MCF 10A (cell line): ENCODE measurements around the gene ZFX. TPM values are rescaled to one million over a fixed set of nuclear protein-coding genes. Genes with fewer than 3 reads are reported as not detected.

Experiments
- BruUV-seq: library from RNA; stranded (reverse); fragments of 400-500 nt; replicated peaks from 2 replicates; lab custom pipeline; 2021; lab: Mats Ljungman, UMichigan
- CTCF ChIA-PET: fragments of 300-600 bp; sonication (Branson Sonifier 250); formaldehyde crosslinking; extraction: SDS; loops from one replicate; lab custom pipeline; 2021; ENCODE audit warnings: antibody characterized with exemption, inconsistent platforms; lab: Yijun Ruan, JAX
- POLR2A ChIA-PET: fragments of 300-600, 350-650 bp; sonication (Branson Sonifier 250); formaldehyde crosslinking; extraction: SDS; loops from one replicate; lab custom pipeline; 2020; ENCODE audit warnings: antibody characterized with exemption, inconsistent platforms; lab: Yijun Ruan, JAX
- DNase-seq: peaks from one replicate; pipeline ENCODE4 v3.0.0-alpha.2; 2018; ENCODE audit not compliant: unreplicated experiment
- H3K27ac Mint-ChIP-seq: one replicate; pipeline ENCODE4 v1.8.0; 2022; ENCODE audit warnings: mild to moderate bottlenecking, low read depth, mixed read lengths; ENCODE audit not compliant: unreplicated experiment
- H3K27me3 Mint-ChIP-seq: one replicate; pipeline ENCODE4 v1.8.0; 2022; ENCODE audit warnings: mixed read lengths; ENCODE audit not compliant: insufficient read depth, unreplicated experiment
- H3K36me3 Mint-ChIP-seq: one replicate; pipeline ENCODE4 v1.8.0; 2022; ENCODE audit warnings: mild to moderate bottlenecking, moderate library complexity, mixed read lengths; ENCODE audit not compliant: insufficient read depth, unreplicated experiment
- H3K4me1 Mint-ChIP-seq: one replicate; pipeline ENCODE4 v1.8.0; 2022; ENCODE audit warnings: mixed read lengths; ENCODE audit not compliant: insufficient read depth, unreplicated experiment
- H3K4me3 Mint-ChIP-seq: one replicate; pipeline ENCODE4 v1.8.0; 2022; ENCODE audit warnings: mild to moderate bottlenecking, moderate library complexity, mixed read lengths; ENCODE audit not compliant: unreplicated experiment
- H3K9me3 Mint-ChIP-seq: one replicate; pipeline ENCODE4 v1.8.0; 2022; ENCODE audit warnings: mixed read lengths; ENCODE audit not compliant: unreplicated experiment
- intact Hi-C: fragments of 100-400 bp; cut with micrococcal nuclease; formaldehyde crosslinking; loops from 2 replicates; pipeline ENCODE4 v1.14.1; 2022
- total RNA-seq: library from RNA; stranded (reverse); gene quantifications from 2 replicates; pipeline ENCODE4 v1.2.3, GENCODE V29; 2022
- TF ChIP-seq, protein P1 (sequence below): fragments of 200-600 bp; IDR thresholded peaks from one replicate; pipeline ENCODE4 v1.8.0; 2022; ENCODE audit warnings: antibody characterized with exemption, mild to moderate bottlenecking; ENCODE audit not compliant: unreplicated experiment

Gene ZFX
- total RNA-seq, 1 experiment from 2014 or later, result 72.3 TPM

DNA sequence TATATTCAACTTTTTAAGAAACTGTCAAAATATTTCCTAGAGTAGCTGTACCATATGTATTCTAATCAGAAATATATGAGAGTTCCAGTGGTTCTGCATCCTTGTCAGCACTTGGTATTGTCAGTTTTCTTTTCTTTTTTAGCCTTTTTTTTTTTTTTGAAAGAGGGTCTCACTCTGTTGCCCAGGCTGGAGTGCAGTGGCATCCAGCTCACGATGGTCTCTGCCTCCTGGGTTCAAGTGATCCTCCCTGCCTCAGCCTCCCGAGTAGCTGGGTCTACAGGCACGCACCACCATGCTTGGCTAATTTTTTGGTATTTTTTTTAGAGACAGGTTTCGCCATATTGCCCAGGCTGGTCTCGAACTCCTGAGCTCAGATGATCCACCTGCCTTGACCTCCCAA, 79.1 kb downstream of the ZFX start:
- H3K4me1 Mint-ChIP-seq, result peaks cover 6% of the 10 kb centered on the region
- H3K4me3 Mint-ChIP-seq, result no peak overlapping the region
- CTCF ChIA-PET, result no interaction called here
- intact Hi-C loops, result no loop called here
- DNase-seq, result no peak
- BruUV-seq, result no TSS peak
- no peak overlapping the region for H3K27ac Mint-ChIP-seq
- TF ChIP-seq, protein P1, sequence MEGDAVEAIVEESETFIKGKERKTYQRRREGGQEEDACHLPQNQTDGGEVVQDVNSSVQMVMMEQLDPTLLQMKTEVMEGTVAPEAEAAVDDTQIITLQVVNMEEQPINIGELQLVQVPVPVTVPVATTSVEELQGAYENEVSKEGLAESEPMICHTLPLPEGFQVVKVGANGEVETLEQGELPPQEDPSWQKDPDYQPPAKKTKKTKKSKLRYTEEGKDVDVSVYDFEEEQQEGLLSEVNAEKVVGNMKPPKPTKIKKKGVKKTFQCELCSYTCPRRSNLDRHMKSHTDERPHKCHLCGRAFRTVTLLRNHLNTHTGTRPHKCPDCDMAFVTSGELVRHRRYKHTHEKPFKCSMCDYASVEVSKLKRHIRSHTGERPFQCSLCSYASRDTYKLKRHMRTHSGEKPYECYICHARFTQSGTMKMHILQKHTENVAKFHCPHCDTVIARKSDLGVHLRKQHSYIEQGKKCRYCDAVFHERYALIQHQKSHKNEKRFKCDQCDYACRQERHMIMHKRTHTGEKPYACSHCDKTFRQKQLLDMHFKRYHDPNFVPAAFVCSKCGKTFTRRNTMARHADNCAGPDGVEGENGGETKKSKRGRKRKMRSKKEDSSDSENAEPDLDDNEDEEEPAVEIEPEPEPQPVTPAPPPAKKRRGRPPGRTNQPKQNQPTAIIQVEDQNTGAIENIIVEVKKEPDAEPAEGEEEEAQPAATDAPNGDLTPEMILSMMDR, result no peak
- peaks cover 6% of the 10 kb centered on the region for H3K36me3 Mint-ChIP-seq
- peaks cover 20% of the 10 kb centered on the region for H3K27me3 Mint-ChIP-seq
- POLR2A ChIA-PET, result no interaction called here
- peaks cover 9% of the 10 kb centered on the region for H3K9me3 Mint-ChIP-seq

DNA sequence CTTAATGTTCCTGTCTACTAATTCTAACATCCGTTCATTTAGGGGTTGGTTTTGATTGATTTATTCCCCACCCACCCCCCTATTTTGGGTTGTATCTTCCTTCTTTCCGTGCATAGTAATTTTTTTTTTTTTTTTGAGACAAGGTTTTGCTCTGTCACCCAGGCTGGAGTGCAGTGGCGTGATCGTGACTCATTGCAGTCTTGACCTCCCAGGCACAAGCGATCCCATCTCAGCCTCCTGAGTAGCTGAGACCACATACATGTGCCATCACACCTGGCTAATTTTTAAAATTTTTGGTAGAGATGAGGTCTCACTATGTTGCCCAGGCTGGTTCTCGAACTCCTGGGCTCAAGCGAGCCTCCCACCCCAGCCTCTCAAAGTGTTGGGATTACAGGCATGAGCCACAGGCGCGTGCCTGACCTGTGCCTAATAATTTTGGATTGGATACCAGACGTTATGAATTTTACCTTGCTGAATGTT, 79.9 kb downstream of the ZFX start:
- BruUV-seq, result no TSS peak
- CTCF ChIA-PET, result interaction anchor here (5.7 kb wide), 1 partner anchor 13 kb away, joined by 28 read pairs; no protein-coding TSS in a partner anchor
- POLR2A ChIA-PET, result no interaction called here
- H3K27me3 Mint-ChIP-seq, result peaks cover 29% of the 10 kb centered on the region
- H3K4me1 Mint-ChIP-seq, result peaks cover 6% of the 10 kb centered on the region
- H3K36me3 Mint-ChIP-seq, result peaks cover 6% of the 10 kb centered on the region
- TF ChIP-seq, protein P1, result no peak
- no peak overlapping the region for H3K27ac Mint-ChIP-seq
- peaks cover 9% of the 10 kb centered on the region for H3K9me3 Mint-ChIP-seq
- no peak overlapping the region for H3K4me3 Mint-ChIP-seq
- no peak for DNase-seq
- intact Hi-C loops, result no loop called here

DNA sequence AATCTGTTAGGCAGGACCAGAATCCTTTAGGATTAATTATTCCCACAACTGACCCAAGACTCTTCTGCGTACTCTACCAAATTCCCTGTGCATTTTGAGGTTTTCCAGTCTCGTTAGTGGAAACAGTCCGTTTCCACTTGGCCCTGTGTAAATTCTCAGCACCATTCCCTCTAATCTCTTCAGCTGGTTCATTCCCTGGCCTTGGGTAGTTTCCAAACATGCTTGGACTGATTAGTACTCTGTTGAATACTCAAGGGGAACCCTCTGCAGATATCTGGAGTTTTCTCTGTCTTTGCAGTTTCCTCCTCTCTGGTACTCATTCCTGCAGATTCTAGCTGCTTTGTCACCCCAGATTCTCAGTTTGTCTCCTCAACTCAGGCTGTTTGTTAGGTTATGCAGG, 80.4 kb downstream of the ZFX start:
- intact Hi-C loops, result no loop called here
- no peak overlapping the region for H3K4me3 Mint-ChIP-seq
- DNase-seq, result no peak
- no TSS peak for BruUV-seq
- peaks cover 30% of the 10 kb centered on the region for H3K27me3 Mint-ChIP-seq
- peaks cover 3% of the 10 kb centered on the region for H3K36me3 Mint-ChIP-seq
- POLR2A ChIA-PET, result interaction anchor here (1.2 kb wide), 1 partner anchor 13 kb away, joined by 3 read pairs; no protein-coding TSS in a partner anchor
- TF ChIP-seq, protein P1, result no peak
- H3K9me3 Mint-ChIP-seq, result peaks cover 9% of the 10 kb centered on the region
- H3K27ac Mint-ChIP-seq, result no peak overlapping the region
- CTCF ChIA-PET, result interaction anchor here (5.7 kb wide), 1 partner anchor 12 kb away, joined by 28 read pairs; no protein-coding TSS in a partner anchor
- peaks cover 6% of the 10 kb centered on the region for H3K4me1 Mint-ChIP-seq

DNA sequence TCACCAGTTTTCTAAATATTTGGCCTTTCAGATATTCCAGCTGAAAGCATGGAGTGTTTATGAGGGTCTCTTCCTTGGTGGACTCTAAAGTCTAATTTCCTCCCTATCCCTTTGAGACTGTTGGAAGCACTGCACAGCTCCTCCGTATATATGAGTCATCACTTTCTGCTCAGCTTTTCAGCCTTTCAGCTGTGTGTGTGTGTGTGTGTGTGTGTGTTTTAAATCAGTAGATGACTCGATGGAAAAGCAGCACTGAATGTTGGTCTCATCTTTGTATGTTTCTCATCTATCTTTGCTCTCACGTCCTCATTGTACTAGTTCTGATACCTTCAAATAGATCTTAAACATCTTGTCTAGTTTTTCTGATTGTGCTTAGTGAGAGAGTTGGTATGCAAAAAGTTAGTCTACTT, 81.6 kb downstream of the ZFX start:
- CTCF ChIA-PET, result interaction anchor here (1.0 to 5.7 kb wide), 2 partner anchors 11 to 28 kb away, joined by 4 to 28 read pairs; no protein-coding TSS in a partner anchor
- POLR2A ChIA-PET, result interaction anchor here (1.2 to 1.7 kb wide), 3 partner anchors 12 to 23 kb away, joined by 3 to 8 read pairs (median 5); no protein-coding TSS in a partner anchor

More for the DNA sequence above, 81.6 kb downstream of the ZFX start:
- Mint-ChIP-seq H3K27ac (no peak overlapping the region), H3K36me3 (no peaks in the 10 kb centered on the region), H3K4me3 (no peak overlapping the region), H3K4me1 (peaks cover 6% of the 10 kb centered on the region), H3K27me3 (peaks cover 30% of the 10 kb centered on the region), H3K9me3 (peaks cover 2% of the 10 kb centered on the region)
- no TSS peak for BruUV-seq
- intact Hi-C loops, result no loop called here
- DNase-seq, result peak; percentile 63
- TF ChIP-seq, protein P1, result no peak
